MM.1S (cell line): Measurements from ENCODE around the gene CXCL17.

ENCODE experiments used
- DNase-seq: peaks from one replicate; pipeline ENCODE4 v3.0.0-alpha.2; 2015
- H2AFZ ChIP-seq: fragments of 300-600 bp; sonication (generic); 2 replicates; pipeline ENCODE4 v1.6.0; 2016; ENCODE audit warnings: antibody characterized with exemption, low read length
- H3F3A ChIP-seq: fragments of 300-600 bp; sonication (generic); 2 replicates; pipeline ENCODE4 v1.6.1; 2016; ENCODE audit warnings: mild to moderate bottlenecking, antibody characterized with exemption, low read length, moderate library complexity, mixed read lengths; ENCODE audit not compliant: insufficient read depth
- H3K27ac ChIP-seq: fragments of 300-600 bp; sonication (generic); 2 replicates; pipeline ENCODE4 v1.5.1; 2016; ENCODE audit warnings: mild to moderate bottlenecking, low read length
- H3K27me3 ChIP-seq: fragments of 300-600 bp; sonication (generic); replicated peaks from 2 replicates; pipeline ENCODE4 v1.6.0; 2016; ENCODE audit warnings: low read length; ENCODE audit not compliant: insufficient read depth
- H3K36me3 ChIP-seq: fragments of 300-600 bp; sonication (generic); replicated peaks from 2 replicates; pipeline ENCODE4 v1.6.1; 2016; ENCODE audit warnings: mild to moderate bottlenecking, low read length, mixed read lengths; ENCODE audit not compliant: insufficient read depth
- H3K4me1 ChIP-seq: fragments of 300-600 bp; sonication (generic); 2 replicates; pipeline ENCODE4 v1.6.1; 2016; ENCODE audit warnings: low read length, mixed read lengths
- H3K4me2 ChIP-seq: fragments of 300-600 bp; sonication (generic); 2 replicates; pipeline ENCODE4 v1.6.0; 2016; ENCODE audit warnings: low read depth, low read length
- H3K4me3 ChIP-seq: fragments of 300-600 bp; sonication (generic); 2 replicates; pipeline ENCODE4 v1.5.1; 2016; ENCODE audit warnings: low read length, mixed read lengths
- H3K79me2 ChIP-seq: fragments of 300-600 bp; sonication (generic); 2 replicates; pipeline ENCODE4 v1.6.1; 2016; ENCODE audit warnings: mixed run types, low read length, mixed read lengths
- H3K9ac ChIP-seq: fragments of 300-600 bp; sonication (generic); 2 replicates; pipeline ENCODE4 v1.6.1; 2016; ENCODE audit warnings: low read length, mixed read lengths
- H3K9me2 ChIP-seq: fragments of 300-600 bp; sonication (generic); replicated peaks from 2 replicates; pipeline ENCODE4 v1.6.1; 2016; ENCODE audit warnings: mild to moderate bottlenecking, low read length, mixed read lengths; ENCODE audit not compliant: insufficient read depth
- H3K9me3 ChIP-seq: fragments of 300-600 bp; sonication (generic); replicated peaks from 2 replicates; pipeline ENCODE4 v1.6.1; 2016; ENCODE audit warnings: mild to moderate bottlenecking, low read length, mixed read lengths; ENCODE audit not compliant: insufficient read depth
- H4K20me1 ChIP-seq: fragments of 300-600 bp; sonication (generic); 2 replicates; pipeline ENCODE4 v1.6.1; 2016; ENCODE audit warnings: mild to moderate bottlenecking, low read length, moderate library complexity, mixed read lengths; ENCODE audit not compliant: insufficient read depth
- EZH2 ChIP-seq: fragments of 300-600 bp; sonication (generic); optimal IDR thresholded peaks from 2 replicates; pipeline ENCODE3; 2017; ENCODE audit warnings: low read depth, mild to moderate bottlenecking, antibody characterized with exemption, low read length, mixed read lengths
- EZH2phosphoT487 ChIP-seq: fragments of 300-600 bp; sonication (generic); IDR thresholded peaks from 2 replicates; pipeline ENCODE4 v1.6.1; 2018; ENCODE audit warnings: antibody characterized with exemption, low read length
- TF ChIP-seq, protein P1 (sequence below): fragments of 300-600 bp; sonication (generic); IDR thresholded peaks from 2 replicates; pipeline ENCODE4 v1.5.1; 2016; ENCODE audit warnings: antibody characterized with exemption, low read length, mixed read lengths

The CXCL17 gene

DNA sequence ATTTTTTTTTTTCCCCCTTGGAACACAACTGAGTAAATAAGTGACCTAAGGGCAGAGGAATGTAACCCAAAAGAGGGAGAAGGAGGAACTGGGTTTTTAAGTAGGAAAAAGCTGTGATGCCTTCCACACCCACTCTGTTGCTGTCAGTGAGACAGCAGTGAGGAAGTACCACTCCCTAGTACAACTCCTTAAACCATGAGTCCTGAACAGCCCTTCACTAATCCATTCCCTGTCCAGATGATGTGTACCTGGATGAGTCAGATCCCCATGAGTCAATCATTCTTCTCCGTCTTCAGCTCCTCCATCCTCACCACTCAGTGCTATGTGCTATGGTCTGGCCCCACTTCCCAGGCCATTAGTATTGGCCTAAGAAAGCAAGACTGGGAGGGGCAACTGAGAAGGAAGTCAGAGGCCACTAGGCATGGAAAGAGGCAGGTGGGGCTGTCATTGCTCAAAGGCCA, 12.9 kb upstream of the CXCL17 start:
- Histone ChIP-seq H3K9ac (no peak overlapping the region), H3K4me1 (no peaks in the 10 kb centered on the region), H3K36me3 (no peaks in the 10 kb centered on the region), H3K9me2 (no peaks in the 10 kb centered on the region), H3K27ac (no peak overlapping the region), H3K4me2 (no peak overlapping the region), H3K9me3 (no peaks in the 10 kb centered on the region), H2AFZ (no peak overlapping the region), H3F3A (no peaks in the 10 kb centered on the region), H3K79me2 (no peaks in the 10 kb centered on the region), H4K20me1 (no peaks in the 10 kb centered on the region), H3K4me3 (no peak overlapping the region), H3K27me3 (no peaks in the 10 kb centered on the region)
- no peak for DNase-seq
- TF ChIP-seq EZH2 (no peak), EZH2phosphoT487 (no peak)
- TF ChIP-seq, protein P1, sequence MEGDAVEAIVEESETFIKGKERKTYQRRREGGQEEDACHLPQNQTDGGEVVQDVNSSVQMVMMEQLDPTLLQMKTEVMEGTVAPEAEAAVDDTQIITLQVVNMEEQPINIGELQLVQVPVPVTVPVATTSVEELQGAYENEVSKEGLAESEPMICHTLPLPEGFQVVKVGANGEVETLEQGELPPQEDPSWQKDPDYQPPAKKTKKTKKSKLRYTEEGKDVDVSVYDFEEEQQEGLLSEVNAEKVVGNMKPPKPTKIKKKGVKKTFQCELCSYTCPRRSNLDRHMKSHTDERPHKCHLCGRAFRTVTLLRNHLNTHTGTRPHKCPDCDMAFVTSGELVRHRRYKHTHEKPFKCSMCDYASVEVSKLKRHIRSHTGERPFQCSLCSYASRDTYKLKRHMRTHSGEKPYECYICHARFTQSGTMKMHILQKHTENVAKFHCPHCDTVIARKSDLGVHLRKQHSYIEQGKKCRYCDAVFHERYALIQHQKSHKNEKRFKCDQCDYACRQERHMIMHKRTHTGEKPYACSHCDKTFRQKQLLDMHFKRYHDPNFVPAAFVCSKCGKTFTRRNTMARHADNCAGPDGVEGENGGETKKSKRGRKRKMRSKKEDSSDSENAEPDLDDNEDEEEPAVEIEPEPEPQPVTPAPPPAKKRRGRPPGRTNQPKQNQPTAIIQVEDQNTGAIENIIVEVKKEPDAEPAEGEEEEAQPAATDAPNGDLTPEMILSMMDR, result no peak

DNA sequence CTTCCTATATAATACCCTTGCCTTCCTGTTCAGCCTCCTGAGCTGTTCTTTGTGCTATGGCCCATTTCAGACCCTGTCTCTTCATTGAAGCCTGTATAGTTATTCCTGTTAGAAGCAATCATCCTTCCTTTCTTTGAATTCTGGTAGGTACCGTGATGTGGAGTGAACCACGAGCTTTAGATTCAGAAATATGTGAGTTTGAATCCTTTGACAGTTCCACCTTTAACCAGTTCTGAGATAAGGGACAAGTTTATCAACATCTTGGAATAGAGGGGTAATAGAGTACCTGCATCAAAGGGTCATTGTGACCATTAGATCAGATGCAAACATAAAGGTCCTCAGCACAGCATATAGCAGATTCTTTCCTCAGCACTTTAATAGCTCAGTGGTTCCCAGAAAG, 12.3 kb upstream of the CXCL17 start:
- DNase-seq, result no peak
- Histone ChIP-seq H4K20me1 (no peaks in the 10 kb centered on the region), H3K27me3 (no peaks in the 10 kb centered on the region), H3K27ac (no peak overlapping the region), H3K9ac (no peak overlapping the region), H3K36me3 (no peaks in the 10 kb centered on the region), H3K9me3 (no peaks in the 10 kb centered on the region), H3K4me1 (no peaks in the 10 kb centered on the region), H3F3A (no peaks in the 10 kb centered on the region), H3K9me2 (no peaks in the 10 kb centered on the region), H3K79me2 (no peaks in the 10 kb centered on the region), H3K4me3 (no peak overlapping the region), H3K4me2 (no peak overlapping the region), H2AFZ (no peak overlapping the region)
- TF ChIP-seq, protein P1, result no peak
- TF ChIP-seq EZH2phosphoT487 (no peak), EZH2 (no peak)

DNA sequence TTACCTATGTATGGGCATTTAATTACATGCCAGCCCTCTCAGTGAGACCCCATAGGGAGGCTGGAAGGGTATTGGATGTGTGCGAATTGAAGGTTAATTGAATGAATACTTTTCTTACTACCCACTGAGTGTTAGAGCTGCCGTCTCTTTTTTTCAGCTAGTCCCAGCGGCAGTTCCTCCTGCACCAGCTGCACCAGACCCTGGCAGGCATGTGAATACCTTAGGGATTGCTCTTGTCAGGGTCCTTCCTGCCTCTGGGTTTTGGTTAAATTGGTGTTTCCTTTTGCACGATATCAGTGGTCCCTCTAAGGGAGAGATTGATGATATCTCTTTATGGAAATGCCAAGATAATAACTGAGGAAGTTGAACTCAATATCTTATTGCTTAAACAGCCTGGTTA, 9.8 kb upstream of the CXCL17 start:
- H3K79me2 ChIP-seq, result no peaks in the 10 kb centered on the region
- H3K4me3 ChIP-seq, result no peak overlapping the region
- no peaks in the 10 kb centered on the region for H3K9me3 ChIP-seq
- no peak overlapping the region for H2AFZ ChIP-seq
- no peaks in the 10 kb centered on the region for H3K4me1 ChIP-seq
- no peaks in the 10 kb centered on the region for H3K9me2 ChIP-seq
- H3K27me3 ChIP-seq, result no peaks in the 10 kb centered on the region
- no peak for DNase-seq
- H3K4me2 ChIP-seq, result no peak overlapping the region
- H3K9ac ChIP-seq, result no peak overlapping the region
- no peaks in the 10 kb centered on the region for H3F3A ChIP-seq
- no peaks in the 10 kb centered on the region for H4K20me1 ChIP-seq
- no peak overlapping the region for H3K27ac ChIP-seq
- H3K36me3 ChIP-seq, result no peaks in the 10 kb centered on the region
- TF ChIP-seq, protein P1, result no peak
- no peak for TF ChIP-seq EZH2
- no peak for TF ChIP-seq EZH2phosphoT487
